ENCODE measurements around the gene CEP290. TPM values are rescaled to one million over a fixed set of nuclear protein-coding genes. Genes with fewer than 3 reads are reported as not detected.
A peak's percentile ranks its signal among the peaks of the same experiment; 100 is the strongest.

The CEP290 gene
- total RNA-seq (2014; rRNA removed; shearing (Covaris generic)) = 12.4 and 17.5 TPM in 2 replicates

- H3K27ac ChIP-seq = peak within 1 kb of the TSS; percentile 56
- H3K36me3 ChIP-seq = peaks cover 10% of the 10 kb centered on the region; the same call in 1 of the 2 replicates
- peak; percentile 95 to 99 for DNase-seq
- H3K4me3 ChIP-seq = peak within 1 kb of the TSS; percentile 71
- no peaks in the 10 kb centered on the region for H3K9me3 ChIP-seq (replicated peaks)
- H3K4me1 ChIP-seq = peaks cover 16% of the 10 kb centered on the region
- H3K27me3 ChIP-seq = no peaks in the 10 kb centered on the region
Observed at GRCh38 chr12:88141774-88142609, at the start of gene CEP290, which contains the start of gene TMTC3. TSS of gene CEP290 (minus strand) at chr12:88142088. CDS start at chr12:88141307, 781 bp downstream. TSS of gene TMTC3 (plus strand) at chr12:88142307. CDS start at chr12:88148316, 6,009 bp downstream.

GRCh38 chr12:88188180-88188579 is 46.3 kb upstream of the CEP290 start:
- peaks cover 12% of the 10 kb centered on the region for H3K36me3 ChIP-seq
- no peaks in the 10 kb centered on the region for H3K9me3 ChIP-seq (replicated peaks)
- no peak for DNase-seq
- no peaks in the 10 kb centered on the region for H3K27me3 ChIP-seq
- H3K4me3 ChIP-seq = no peak overlapping the region
- H3K27ac ChIP-seq = no peak overlapping the region
- H3K4me1 ChIP-seq = peaks cover 14% of the 10 kb centered on the region

GRCh38 chr12:88187571-88187970 is 45.7 kb upstream of the CEP290 start:
- H3K4me3 ChIP-seq = no peak overlapping the region
- DNase-seq = no peak
- H3K27ac ChIP-seq = no peak overlapping the region

DNA sequence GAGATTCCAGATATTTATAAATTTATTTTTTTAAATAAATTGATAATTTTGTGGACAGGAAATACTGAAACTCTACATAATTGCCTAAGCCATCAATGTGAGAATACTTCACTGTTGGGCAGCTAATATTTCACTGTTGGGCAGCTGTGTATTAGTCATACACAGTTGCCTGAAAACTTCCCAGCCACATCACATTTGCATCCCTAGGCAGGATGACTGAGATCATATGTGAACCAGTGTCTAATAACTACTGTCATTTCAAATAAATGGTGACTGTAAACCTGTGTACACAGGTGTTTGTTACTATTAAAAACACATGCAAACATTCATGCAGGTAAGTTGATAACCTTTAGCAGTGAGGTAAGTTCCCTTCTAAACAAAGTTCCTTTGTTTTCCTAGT is 44.1 kb upstream of the CEP290 start:
- DNase-seq = peak; percentile 59 to 78

More at GRCh38 chr12:88187571-88187970, 45.7 kb upstream of the CEP290 start:
- H3K4me1 ChIP-seq = peaks cover 14% of the 10 kb centered on the region
- H3K9me3 ChIP-seq (replicated peaks) = no peaks in the 10 kb centered on the region
- H3K36me3 ChIP-seq = peaks cover 8% of the 10 kb centered on the region
- H3K27me3 ChIP-seq = no peaks in the 10 kb centered on the region

GRCh38 chr12:88185279-88185678 is 43.4 kb upstream of the CEP290 start:
- Histone ChIP-seq H3K4me3 (no peak overlapping the region), H3K36me3 (peaks cover 4% of the 10 kb centered on the region), H3K4me1 (peaks cover 14% of the 10 kb centered on the region), H3K9me3 (replicated peaks) (no peaks in the 10 kb centered on the region), H3K27me3 (no peaks in the 10 kb centered on the region), H3K27ac (peak overlapping the region; percentile 73)
- DNase-seq = no peak

More for the DNA sequence above, 44.1 kb upstream of the CEP290 start:
- H3K9me3 ChIP-seq (replicated peaks) = no peaks in the 10 kb centered on the region
- H3K4me1 ChIP-seq = peaks cover 14% of the 10 kb centered on the region
- no peak overlapping the region for H3K4me3 ChIP-seq
- H3K36me3 ChIP-seq = peaks cover 3% of the 10 kb centered on the region
- peak overlapping the region; percentile 73 for H3K27ac ChIP-seq
- no peaks in the 10 kb centered on the region for H3K27me3 ChIP-seq

DNA sequence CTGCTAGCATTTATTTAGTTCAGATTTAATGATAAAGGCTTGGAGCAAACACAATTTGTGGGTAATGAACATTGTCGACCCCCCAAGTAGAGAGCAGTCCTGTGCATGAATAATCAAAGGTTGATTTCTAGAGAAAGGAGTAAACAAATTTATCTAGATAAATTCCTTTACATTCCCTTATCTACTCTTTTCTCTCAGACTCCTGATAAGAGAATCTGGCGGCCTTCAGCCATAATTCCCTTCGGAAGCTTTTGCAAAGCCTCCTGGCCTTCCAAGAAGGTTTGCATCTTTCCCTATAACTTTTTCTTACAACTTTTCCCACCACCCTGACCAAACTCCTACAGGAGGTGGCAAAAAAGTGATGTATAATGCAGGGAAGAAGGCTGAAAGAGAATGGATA is 42.3 kb upstream of the CEP290 start:
- Histone ChIP-seq H3K4me1 (peaks cover 14% of the 10 kb centered on the region), H3K9me3 (replicated peaks) (no peaks in the 10 kb centered on the region), H3K36me3 (peaks cover 11% of the 10 kb centered on the region), H3K27ac (no peak overlapping the region), H3K4me3 (no peak overlapping the region), H3K27me3 (no peaks in the 10 kb centered on the region)
- no peak for DNase-seq

GRCh38 chr12:88182416-88182815 is 40.5 kb upstream of the CEP290 start:
- DNase-seq = no peak
- no peaks in the 10 kb centered on the region for H3K27me3 ChIP-seq
- H3K4me1 ChIP-seq = peaks cover 14% of the 10 kb centered on the region
- H3K27ac ChIP-seq = no peak overlapping the region
- no peak overlapping the region for H3K4me3 ChIP-seq
- no peaks in the 10 kb centered on the region for H3K9me3 ChIP-seq (replicated peaks)
- peaks cover 23% of the 10 kb centered on the region for H3K36me3 ChIP-seq

DNA sequence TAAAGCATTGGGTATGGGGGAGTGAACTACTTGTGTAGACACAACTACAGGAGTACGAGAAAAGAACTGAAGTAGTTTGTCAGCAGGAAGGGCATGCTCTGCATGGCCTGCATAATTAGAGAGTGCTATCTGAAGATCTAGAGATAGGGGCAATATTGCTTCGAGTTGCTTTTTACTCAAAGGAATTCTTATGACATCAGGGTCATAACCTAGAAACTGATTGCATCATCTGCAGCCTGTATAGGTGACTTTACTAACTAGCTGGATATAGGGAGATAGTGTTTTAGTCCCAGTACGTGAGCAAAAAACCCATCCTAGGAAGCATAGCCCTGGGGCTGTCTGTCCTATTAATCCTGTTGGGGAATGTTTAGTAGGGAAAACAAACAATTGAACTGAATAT is 40.0 kb upstream of the CEP290 start:
- Histone ChIP-seq H3K4me3 (no peak overlapping the region), H3K9me3 (replicated peaks) (no peaks in the 10 kb centered on the region), H3K4me1 (peaks cover 14% of the 10 kb centered on the region), H3K27ac (no peak overlapping the region), H3K27me3 (no peaks in the 10 kb centered on the region), H3K36me3 (peaks cover 23% of the 10 kb centered on the region)
- DNase-seq = no peak

DNA sequence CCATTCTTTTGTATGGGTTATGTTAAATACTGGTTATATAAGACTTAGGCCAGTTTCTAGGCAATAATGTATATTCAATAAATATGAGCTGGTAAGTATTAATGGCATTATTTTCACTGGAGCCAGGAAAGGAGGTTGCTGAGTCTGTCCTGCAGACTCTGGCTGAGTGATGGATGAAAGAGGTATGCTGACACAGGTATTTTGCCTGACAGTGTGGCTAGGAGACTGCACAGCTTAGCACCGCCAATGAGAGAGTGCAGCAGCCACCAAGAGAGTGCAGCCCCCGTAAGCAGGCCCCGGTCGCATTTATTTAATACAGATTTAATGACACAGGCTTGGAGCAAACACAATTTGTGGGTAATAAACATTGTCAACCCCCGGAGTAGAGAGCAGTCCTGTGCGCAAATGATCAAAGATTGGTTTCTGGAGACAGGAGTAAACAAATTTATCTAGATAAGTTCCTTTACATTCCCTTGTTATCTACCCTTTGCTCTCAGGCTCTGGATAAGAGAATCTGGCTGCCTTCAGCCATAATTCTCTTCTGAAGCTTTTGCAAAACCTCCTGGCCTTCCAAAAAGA is 37.6 kb upstream of the CEP290 start:
- no peaks in the 10 kb centered on the region for H3K4me1 ChIP-seq
- no peaks in the 10 kb centered on the region for H3K9me3 ChIP-seq (replicated peaks)
- DNase-seq = no peak
- H3K27me3 ChIP-seq = no peaks in the 10 kb centered on the region
- H3K4me3 ChIP-seq = no peak overlapping the region
- no peak overlapping the region for H3K27ac ChIP-seq
- H3K36me3 ChIP-seq = peaks cover 35% of the 10 kb centered on the region

DNA sequence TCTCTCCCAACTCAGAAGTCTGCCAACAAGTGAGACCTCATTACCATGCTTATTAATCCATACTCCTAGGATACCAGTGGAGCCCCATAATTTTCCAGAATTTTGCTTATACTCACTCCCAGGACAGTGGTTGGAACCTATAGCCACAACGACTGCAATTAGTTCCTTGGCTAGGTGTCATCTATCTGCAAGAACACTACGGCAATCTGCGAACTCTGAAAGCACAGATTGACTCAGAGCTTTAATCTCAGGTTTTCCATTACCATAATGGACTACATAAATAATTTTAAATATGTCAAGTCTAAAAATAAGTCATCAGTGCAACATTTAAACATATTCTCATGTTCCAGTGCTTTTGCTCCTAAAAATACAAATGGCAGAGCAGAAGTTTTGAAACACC is 33.7 kb upstream of the CEP290 start:
- Histone ChIP-seq H3K27me3 (no peaks in the 10 kb centered on the region), H3K36me3 (peaks cover 47% of the 10 kb centered on the region)

DNA sequence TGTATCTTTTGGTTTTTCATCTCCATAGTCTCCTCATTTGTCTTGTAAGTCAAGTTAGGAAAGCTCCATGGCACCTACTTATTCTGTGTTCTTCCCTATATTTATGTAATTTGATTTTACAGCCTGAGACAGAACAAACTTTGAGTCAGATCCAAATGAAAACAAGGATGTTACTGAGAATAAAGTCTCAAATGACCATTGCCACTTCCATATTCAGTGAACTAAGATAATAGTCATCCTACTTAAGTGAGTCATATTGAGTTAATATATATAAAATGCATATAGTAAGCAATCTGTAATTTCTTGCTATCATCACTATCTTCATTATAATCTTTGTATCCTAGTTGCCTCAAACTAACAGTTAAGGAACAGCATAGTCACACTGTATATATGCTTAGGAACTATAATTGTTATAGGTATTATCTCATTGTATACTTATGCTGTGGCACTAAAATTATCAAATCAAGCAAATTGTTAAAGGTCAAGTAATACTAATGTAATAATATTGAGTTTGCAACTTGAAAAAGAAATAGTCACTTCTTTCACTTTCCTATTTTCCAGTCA is 31.0 kb upstream of the CEP290 start:
- Histone ChIP-seq H3K9me3 (replicated peaks) (no peaks in the 10 kb centered on the region), H3K4me3 (no peak overlapping the region), H3K27me3 (no peaks in the 10 kb centered on the region), H3K27ac (no peak overlapping the region), H3K4me1 (no peaks in the 10 kb centered on the region), H3K36me3 (peaks cover 31% of the 10 kb centered on the region)
- no peak for DNase-seq

More for the DNA sequence above, 33.7 kb upstream of the CEP290 start:
- Histone ChIP-seq H3K9me3 (replicated peaks) (no peaks in the 10 kb centered on the region), H3K4me3 (no peak overlapping the region), H3K27ac (no peak overlapping the region), H3K4me1 (no peaks in the 10 kb centered on the region)
- no peak for DNase-seq

DNA sequence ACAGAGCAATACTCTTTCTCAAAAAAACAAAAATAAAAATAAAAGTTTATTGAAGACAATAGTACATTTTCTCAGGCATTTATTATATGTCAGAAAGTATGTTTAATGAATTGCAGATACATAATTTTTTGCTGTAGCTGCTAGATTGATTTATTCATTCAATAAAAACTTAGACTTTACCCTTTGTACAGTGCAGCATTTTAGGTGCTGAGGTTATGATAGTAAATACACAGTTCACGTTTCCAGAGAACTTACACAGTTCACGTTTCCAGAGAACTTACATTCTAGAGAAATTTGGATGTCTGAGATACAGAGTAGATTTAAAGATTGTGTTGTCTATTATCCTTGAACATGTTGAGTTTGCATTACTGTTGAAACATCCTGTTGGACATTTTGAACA is 25.5 kb upstream of the CEP290 start:
- Histone ChIP-seq H3K4me3 (no peak overlapping the region), H3K9me3 (replicated peaks) (no peaks in the 10 kb centered on the region), H3K27ac (no peak overlapping the region), H3K27me3 (no peaks in the 10 kb centered on the region), H3K36me3 (peaks cover 39% of the 10 kb centered on the region), H3K4me1 (no peaks in the 10 kb centered on the region)
- DNase-seq = no peak

GRCh38 chr12:88166179-88166578 is 24.3 kb upstream of the CEP290 start:
- Histone ChIP-seq H3K4me3 (no peak overlapping the region), H3K9me3 (replicated peaks) (no peaks in the 10 kb centered on the region), H3K27me3 (no peaks in the 10 kb centered on the region), H3K4me1 (no peaks in the 10 kb centered on the region), H3K27ac (no peak overlapping the region), H3K36me3 (peaks cover 38% of the 10 kb centered on the region)
- no peak for DNase-seq

- Histone ChIP-seq H3K4me3 (no peak overlapping the region), H3K9me3 (replicated peaks) (no peaks in the 10 kb centered on the region), H3K4me1 (no peaks in the 10 kb centered on the region), H3K36me3 (peaks cover 41% of the 10 kb centered on the region), H3K27ac (no peak overlapping the region), H3K27me3 (no peaks in the 10 kb centered on the region)
- DNase-seq = no peak
Observed at GRCh38 chr12:88163371-88163770, 21.5 kb upstream of the CEP290 start.

- Histone ChIP-seq H3K4me1 (no peaks in the 10 kb centered on the region), H3K27me3 (no peaks in the 10 kb centered on the region), H3K36me3 (0 out of 2 replicates have a peak, but pooled peaks cover 3% of the 10 kb centered on the region), H3K4me3 (no peak overlapping the region), H3K9me3 (replicated peaks) (no peaks in the 10 kb centered on the region), H3K27ac (no peak overlapping the region)
- DNase-seq = no peak
Observed at GRCh38 chr12:88156075-88156654, 14.3 kb upstream of the CEP290 start.

All from SJCRH30 (cell line).